ENCODE results near the gene SAMD7.

GRCh38 chr3:169953462-169954141, 42.2 kb downstream of the SAMD7 start:
- TF ChIP-seq EZH2phosphoT487 (IDR thresholded peaks at IDR 0.05) = no peak
- no peak for TF ChIP-seq CTCF (IDR thresholded peaks at IDR 0.05)
